Sigmoid colon (tissue), 7 donors: ENCODE measurements around the gene ANKZF1. TPM values are rescaled to one million over a fixed set of nuclear protein-coding genes. Genes with fewer than 3 reads are reported as not detected.
"Not testable (repeated sequence)": the region's sequence is repeated elsewhere in the genome, so short reads cannot be mapped to it uniquely, and the experiment has no call there.

ENCODE experiments used
- DNase-seq: peaks from one replicate; pipeline ENCODE4 v3.0.0-alpha.2; 2019
- H3K27ac ChIP-seq, 4 donors: fragments of 200-600 bp; sonication (generic); one replicate each; pipeline ENCODE4 v1.5.1; 2016 to 2019; ENCODE audit warnings: mild to moderate bottlenecking in 1 of 4
- H3K27me3 ChIP-seq, 3 donors: fragments of 200-600 bp; sonication (generic); one replicate each; pipeline ENCODE4 v1.5.1; 2019; ENCODE audit warnings: mild to moderate bottlenecking in 1 of 3
- H3K36me3 ChIP-seq, 4 donors: fragments of 200-600 bp; sonication (generic); one replicate each; pipeline ENCODE4 v1.5.1; 2016 to 2019
- H3K4me1 ChIP-seq, 4 donors: fragments of 200-600 bp; sonication (generic); one replicate each; pipeline ENCODE4 v1.5.1; 2017 to 2019
- H3K4me3 ChIP-seq, 4 donors: fragments of 200-600 bp; sonication (generic); one replicate each; pipeline ENCODE4 v1.5.1; 2017 to 2019; ENCODE audit warnings: mild to moderate bottlenecking in 2 of 4, moderate library complexity in 1 of 4
- H3K9me3 ChIP-seq, 4 donors: fragments of 200-600 bp in 3 of 4; sonication (generic) in 3 of 4; one replicate each; pipeline versions ENCODE4 v1.5.1 to v1.6.1; 2013 to 2019
- EP300 ChIP-seq, 4 donors: sonication (generic); formaldehyde crosslinking; IDR thresholded peaks; one replicate each; pipeline ENCODE4 v1.6.1; 2017; ENCODE audit warnings: antibody characterized with exemption in 4 of 4
- POLR2A ChIP-seq, 2 donors: fragments of 450-650 bp; IDR thresholded peaks; one replicate each; pipeline ENCODE4 v1.6.1; 2016; ENCODE audit warnings: antibody characterized with exemption in 2 of 2, mild to moderate bottlenecking in 2 of 2, moderate library complexity in 2 of 2
- POLR2AphosphoS5 ChIP-seq, 4 donors: sonication (generic); formaldehyde crosslinking; IDR thresholded peaks; one replicate each; pipeline ENCODE4 v1.6.1; 2017; ENCODE audit warnings: antibody characterized with exemption in 4 of 4
- WGBS, 2 donors: extraction: QIAGEN DNeasy Blood & Tissue Kit; methylation state at CpG; one replicate each; pipeline ENCODE4 v1.1.7; 2013; 5-methylcytosine and 5-hydroxymethylcytosine counted together
- intact Hi-C: fragments of 100-400 bp; cut with DNase I; formaldehyde crosslinking; loops from one replicate; pipeline ENCODE4 v1.15.1; 2023
- polyA plus RNA-seq, 3 donors: library from polyadenylated mRNA; stranded (reverse); fragments of 200-250 nt; gene quantifications; one replicate each; pipeline ENCODE4 v1.2.3, GENCODE V29; 2013
- total RNA-seq, 4 donors: library from RNA; depleted of rRNA; stranded (reverse); fragments of >200 nt; gene quantifications; one replicate each; pipeline ENCODE4 v1.1.0, GENCODE V29; 2016
- TF ChIP-seq, protein P1 (sequence below), 4 experiments: fragments of 450-650 bp in 3 of 4; fragments of 200-600 bp in 1 of 4; IDR thresholded peaks; one replicate each; pipeline ENCODE4 v1.5.1; 2016 to 2019; ENCODE audit warnings: antibody characterized with exemption in 4 of 4, mild to moderate bottlenecking in 3 of 4, moderate library complexity in 2 of 4
- donor health status: healthy with polysubstance abuse.
- donor health status: Bipolar disorder and iron deficiency.
- donor health status: healthy.

Gene ANKZF1
- total and polyA plus RNA-seq, 7 donors = 9.0 to 52.6 (median 36.9) TPM

DNA sequence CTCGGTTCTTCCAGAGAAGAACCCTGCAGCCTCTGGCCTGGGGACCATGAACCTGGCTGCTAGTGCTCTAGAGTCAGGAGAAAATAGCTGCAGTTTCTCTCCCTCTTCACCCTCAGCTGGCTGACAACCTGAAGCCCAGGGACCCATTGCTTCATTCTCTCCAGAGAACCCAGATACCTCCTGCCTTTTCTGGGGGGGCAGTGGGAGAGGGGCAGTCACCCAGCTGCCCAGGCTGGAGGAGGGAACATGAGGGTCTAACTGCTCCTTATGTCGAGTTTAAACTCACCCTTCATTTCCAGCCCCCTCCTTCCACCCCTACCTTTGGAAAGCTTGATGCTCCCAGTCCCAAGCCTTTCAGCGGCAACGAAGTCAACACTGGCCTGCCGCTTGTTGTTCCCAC, 30.6 kb upstream of the ANKZF1 start:
- H3K27me3 ChIP-seq = peaks cover 0 to 13% (median 0%) of the 10 kb centered on the region in 3 donors
- DNase-seq = no peak
- H3K9me3 ChIP-seq = no peaks in the 10 kb centered on the region
- intact Hi-C loops = no loop called here
- no peak overlapping the region for H3K27ac ChIP-seq
- no peaks in the 10 kb centered on the region for H3K4me1 ChIP-seq
- no peaks in the 10 kb centered on the region for H3K36me3 ChIP-seq
- TF ChIP-seq, protein P1, sequence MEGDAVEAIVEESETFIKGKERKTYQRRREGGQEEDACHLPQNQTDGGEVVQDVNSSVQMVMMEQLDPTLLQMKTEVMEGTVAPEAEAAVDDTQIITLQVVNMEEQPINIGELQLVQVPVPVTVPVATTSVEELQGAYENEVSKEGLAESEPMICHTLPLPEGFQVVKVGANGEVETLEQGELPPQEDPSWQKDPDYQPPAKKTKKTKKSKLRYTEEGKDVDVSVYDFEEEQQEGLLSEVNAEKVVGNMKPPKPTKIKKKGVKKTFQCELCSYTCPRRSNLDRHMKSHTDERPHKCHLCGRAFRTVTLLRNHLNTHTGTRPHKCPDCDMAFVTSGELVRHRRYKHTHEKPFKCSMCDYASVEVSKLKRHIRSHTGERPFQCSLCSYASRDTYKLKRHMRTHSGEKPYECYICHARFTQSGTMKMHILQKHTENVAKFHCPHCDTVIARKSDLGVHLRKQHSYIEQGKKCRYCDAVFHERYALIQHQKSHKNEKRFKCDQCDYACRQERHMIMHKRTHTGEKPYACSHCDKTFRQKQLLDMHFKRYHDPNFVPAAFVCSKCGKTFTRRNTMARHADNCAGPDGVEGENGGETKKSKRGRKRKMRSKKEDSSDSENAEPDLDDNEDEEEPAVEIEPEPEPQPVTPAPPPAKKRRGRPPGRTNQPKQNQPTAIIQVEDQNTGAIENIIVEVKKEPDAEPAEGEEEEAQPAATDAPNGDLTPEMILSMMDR (IDR thresholded peaks at IDR 0.05) = no peak
- no peak for TF ChIP-seq POLR2A (IDR thresholded peaks at IDR 0.05)
- no peak for TF ChIP-seq POLR2AphosphoS5 (IDR thresholded peaks at IDR 0.05)
- TF ChIP-seq EP300 (IDR thresholded peaks at IDR 0.05) = no peak
- 79 to 89% methylated on average over 5 of the region's 5 CpGs for WGBS, 2 donors
- H3K4me3 ChIP-seq = no peak overlapping the region

DNA sequence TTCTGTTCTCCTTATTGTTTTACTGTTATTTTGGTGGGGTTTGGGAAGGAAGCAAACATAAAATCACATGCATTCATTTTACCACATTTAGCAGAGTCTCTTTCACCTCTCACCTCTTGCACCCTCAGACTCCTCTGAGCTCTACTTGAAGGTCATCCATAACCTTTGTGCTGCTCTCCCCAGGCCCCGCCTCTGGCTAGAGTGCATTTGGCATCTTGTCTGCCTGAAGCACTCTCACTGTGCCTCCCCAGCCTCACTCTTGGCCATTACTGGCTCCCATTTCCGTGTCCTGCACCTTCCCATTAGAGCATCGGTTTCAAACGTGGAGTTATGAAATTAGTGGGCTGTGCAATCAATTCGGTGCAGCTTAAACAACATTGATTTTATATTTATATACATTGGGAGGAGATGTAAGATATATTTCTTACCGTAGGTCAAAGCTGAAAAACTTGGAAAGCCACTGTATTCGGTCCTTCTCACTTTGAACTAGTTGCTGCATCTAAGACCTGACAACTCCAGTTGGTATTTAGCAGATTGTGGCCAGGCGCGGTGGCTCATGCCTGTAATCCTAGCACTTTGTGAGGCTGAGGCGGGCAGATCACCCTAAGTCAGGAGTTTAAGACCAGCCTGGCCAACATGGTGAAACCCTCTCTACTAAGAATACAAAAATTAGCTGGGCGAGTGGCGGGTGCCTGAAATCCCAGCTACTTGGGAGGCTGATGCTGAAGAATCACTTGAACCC, 30.0 kb upstream of the ANKZF1 start:
- TF ChIP-seq POLR2A (IDR thresholded peaks at IDR 0.05) (no peak), EP300 (IDR thresholded peaks at IDR 0.05) (no peak), POLR2AphosphoS5 (IDR thresholded peaks at IDR 0.05) (no peak)
- TF ChIP-seq, protein P1 (IDR thresholded peaks at IDR 0.05) = no peak
- DNase-seq = peak; percentile 26
- Histone ChIP-seq H3K4me1 (no peaks in the 10 kb centered on the region), H3K4me3 (no peak overlapping the region), H3K9me3 (no peaks in the 10 kb centered on the region), H3K36me3 (no peaks in the 10 kb centered on the region), H3K27me3 (peaks cover 0 to 13% (median 0%) of the 10 kb centered on the region in 3 donors), H3K27ac (no peak overlapping the region)
- 83 to 88% methylated on average over 12 of the region's 12 CpGs for WGBS, 2 donors
- intact Hi-C loops = no loop called here

DNA sequence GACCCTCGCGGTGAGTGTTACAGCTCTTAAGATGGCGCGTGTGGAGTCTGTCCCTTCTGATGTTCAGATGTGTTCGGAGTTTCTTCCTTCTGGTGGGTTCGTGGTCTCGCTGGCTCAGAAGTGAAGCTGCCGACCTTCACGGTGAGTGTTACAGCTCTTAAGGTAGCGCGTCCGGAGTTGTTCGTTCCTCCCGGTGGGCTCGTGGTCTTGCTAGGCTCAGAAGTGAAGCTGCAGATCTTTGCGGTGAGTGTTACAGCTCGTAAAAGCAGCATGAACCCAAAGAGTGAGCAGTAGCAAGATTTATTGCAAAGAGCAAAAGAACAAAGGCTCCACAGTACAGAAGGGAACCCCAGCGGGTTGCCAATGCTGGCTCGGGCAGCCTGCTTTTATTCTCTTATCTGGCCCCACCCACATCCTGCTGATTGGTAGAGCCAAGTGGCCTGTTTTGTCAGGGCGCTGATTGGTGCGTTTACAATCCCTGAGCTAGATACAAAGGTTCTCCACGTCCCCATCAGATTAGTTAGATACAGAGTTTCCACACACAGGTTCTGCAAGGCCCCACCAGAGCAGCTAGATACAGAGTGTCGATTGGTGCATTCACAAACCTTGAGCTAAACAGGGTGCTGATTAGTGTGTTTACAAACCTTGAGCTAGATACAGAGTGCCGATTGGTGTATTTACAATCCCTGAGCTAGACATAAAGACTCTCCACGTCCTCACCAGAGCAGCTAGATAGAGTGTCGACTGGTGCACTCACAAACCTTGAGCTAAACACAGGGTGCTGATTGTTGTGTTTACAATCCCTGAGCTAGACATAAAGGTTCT, 28.9 kb upstream of the ANKZF1 start:
- intact Hi-C loops, H3K27ac ChIP-seq: not testable (repeated sequence)
- 72 to 76% methylated on average over 25 of the region's 26 CpGs for WGBS, 2 donors

GRCh38 chr2:219201331-219201730, 28.3 kb upstream of the ANKZF1 start:
- intact Hi-C loops = not testable (repeated sequence)
- 92 to 93% methylated on average over 21 of the region's 21 CpGs for WGBS, 2 donors
- DNase-seq = peak; percentile 36

More for the DNA sequence above, 28.9 kb upstream of the ANKZF1 start:
- H3K4me3 ChIP-seq, H3K36me3 ChIP-seq, H3K4me1 ChIP-seq, H3K9me3 ChIP-seq: not testable (repeated sequence)
- H3K27me3 ChIP-seq = peaks cover 0 to 13% (median 0%) of the 10 kb centered on the region in 3 donors
- peak; percentile 24 for DNase-seq

DNA sequence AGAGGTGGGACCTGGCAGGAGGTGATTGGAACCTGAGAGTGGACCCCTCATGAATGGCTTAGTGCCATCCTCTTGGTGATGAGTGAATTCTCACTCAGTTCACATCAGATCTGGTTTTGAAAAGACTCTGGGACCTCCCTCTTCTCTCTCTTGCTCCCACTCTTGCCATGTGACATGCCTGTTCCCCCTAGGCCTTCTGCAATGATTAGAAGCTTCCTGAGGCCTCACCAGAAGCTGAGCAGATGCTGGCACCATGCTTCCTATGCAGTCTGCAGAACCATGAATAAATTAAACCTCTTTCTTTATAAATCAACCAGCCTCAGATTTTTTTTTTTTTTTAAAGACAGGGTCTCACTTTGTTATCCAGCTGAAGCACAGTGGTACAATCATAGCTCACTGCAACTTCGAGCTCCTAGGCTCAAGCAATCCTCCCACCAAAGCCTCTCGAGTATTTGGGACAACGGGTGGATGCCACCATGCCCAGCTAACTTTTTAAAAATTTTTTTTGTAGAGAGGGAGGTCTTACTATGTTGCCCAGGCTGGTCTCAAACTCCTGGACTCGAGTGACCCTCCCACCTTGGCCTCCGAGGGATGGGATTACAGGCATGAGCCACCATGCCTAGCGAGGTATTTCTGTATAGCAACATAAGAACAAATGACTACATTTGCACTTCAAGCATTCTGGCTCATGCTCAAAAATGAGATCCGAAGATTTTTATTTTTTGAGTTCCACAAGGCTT, 25.0 kb upstream of the ANKZF1 start:
- no peak for TF ChIP-seq POLR2A (IDR thresholded peaks at IDR 0.05)
- TF ChIP-seq POLR2AphosphoS5 (IDR thresholded peaks at IDR 0.05) = no peak
- TF ChIP-seq, protein P1 (IDR thresholded peaks at IDR 0.05) = no peak
- no peak for TF ChIP-seq EP300 (IDR thresholded peaks at IDR 0.05)
- H3K36me3 ChIP-seq = peaks cover 0 to 19% (median 6%) of the 10 kb centered on the region in 4 donors
- intact Hi-C loops = no loop called here

More at GRCh38 chr2:219201331-219201730, 28.3 kb upstream of the ANKZF1 start:
- not testable (repeated sequence) for H3K4me3 ChIP-seq, H3K4me1 ChIP-seq, H3K9me3 ChIP-seq, H3K27ac ChIP-seq, H3K36me3 ChIP-seq
- H3K27me3 ChIP-seq = peaks cover 0 to 13% (median 0%) of the 10 kb centered on the region in 3 donors

More for the DNA sequence above, 25.0 kb upstream of the ANKZF1 start:
- 94 to 95% methylated on average over 7 of the region's 7 CpGs for WGBS, 2 donors
- peak; percentile 36 for DNase-seq
- no peak overlapping the region for H3K4me3 ChIP-seq
- no peaks in the 10 kb centered on the region for H3K9me3 ChIP-seq
- peaks cover 0 to 22% (median 19%) of the 10 kb centered on the region in 4 donors for H3K4me1 ChIP-seq
- peaks cover 0 to 4% (median 0%) of the 10 kb centered on the region in 3 donors for H3K27me3 ChIP-seq
- H3K27ac ChIP-seq = no peak overlapping the region
